LNCAP (cell line): Measurements from ENCODE around the gene GPR68.

Experiments
- CTCF ChIP-seq: fragments of 450-650 bp; IDR thresholded peaks from 2 replicates; pipeline ENCODE4 v1.5.1; 2017; ENCODE audit warnings: mild to moderate bottlenecking

Gene GPR68

GRCh38 chr14:91229743-91230200 lies 14.7 kb downstream of the GPR68 start:
- TF ChIP-seq CTCF = no peak

GRCh38 chr14:91229005-91229382 lies 15.5 kb downstream of the GPR68 start:
- no peak for TF ChIP-seq CTCF

GRCh38 chr14:91228112-91229004 lies 16.1 kb downstream of the GPR68 start:
- no peak for TF ChIP-seq CTCF

- no peak for TF ChIP-seq CTCF
Observed at GRCh38 chr14:91227183-91227628, 17.3 kb downstream of the GPR68 start.

- no peak for TF ChIP-seq CTCF
Observed at GRCh38 chr14:91225025-91225424, 19.5 kb downstream of the GPR68 start.

GRCh38 chr14:91223028-91223783 lies 21.3 kb downstream of the GPR68 start:
- no peak for TF ChIP-seq CTCF

- TF ChIP-seq CTCF = no peak
Observed at GRCh38 chr14:91221270-91221669, 23.2 kb downstream of the GPR68 start.
